HepG2 (cell line): Measurements from ENCODE around the gene CDK18. TPM values are rescaled to one million over a fixed set of nuclear protein-coding genes. Genes with fewer than 3 reads are reported as not detected.

Experiments
- ATAC-seq: fragments of 200-7000 bp; cut with Tn5 transposase; 3 replicates; pipeline ENCODE4 v1.9.1; 2020; ENCODE audit warnings: mild to moderate bottlenecking, moderate library complexity
- BruUV-seq: library from RNA; stranded (reverse); fragments of 400-500 nt; replicated peaks from 2 replicates; lab custom pipeline; 2021; lab: Mats Ljungman, UMichigan
- CTCF ChIA-PET: fragments of 300-600 bp; formaldehyde crosslinking; extraction: SDS; loops from one replicate; lab custom pipeline; 2021; ENCODE audit warnings: low total read pairs, inconsistent platforms, low intra/inter-chr PET ratio; lab: Yijun Ruan, JAX
- POLR2A ChIA-PET: fragments of 350-600 bp; sonication (Branson Sonifier 250); formaldehyde crosslinking; loops from one replicate; lab custom pipeline; 2020; ENCODE audit warnings: antibody characterized with exemption, inconsistent platforms; lab: Yijun Ruan, JAX
- DNase-seq: peaks from one replicate; pipeline ENCODE4 v3.0.0-alpha.2; 2015; ENCODE audit warnings: low spot score
- FAIRE-seq: peaks from 3 replicates; lab custom pipeline; 2011; peaks lifted over from hg19 to GRCh38; lab: Jason Lieb, UNC
- H2AFZ ChIP-seq: one replicate; pipeline ENCODE4 v1.6.1; 2011; ENCODE audit warnings: low read length, inconsistent platforms
- H3K27ac ChIP-seq: fragments of 300-600 bp; 3 replicates; pipeline ENCODE4 v1.8.0; 2011; ENCODE audit warnings: mixed run types, mild to moderate bottlenecking, mixed read lengths, low read length, inconsistent platforms; ENCODE audit not compliant: insufficient read depth; ENCODE audit errors: extremely low read length
- H3K27me3 ChIP-seq, 2 experiments: fragments of 200-600 bp in 1 of 2; 2 replicates in 1 of 2; 3 replicates in 1 of 2; pipeline versions ENCODE4 v1.6.0 to v1.8.0; 2011; ENCODE audit warnings: low read length in 2 of 2, mild to moderate bottlenecking in 2 of 2, moderate library complexity in 2 of 2, inconsistent platforms in 1 of 2; ENCODE audit not compliant: insufficient read depth in 2 of 2, control insufficient read depth in 1 of 2
- H3K36me3 ChIP-seq, 2 experiments: fragments of 200-600 bp in 1 of 2; replicated peaks in 1 of 2; 2 replicates in 1 of 2; 3 replicates in 1 of 2; pipeline versions ENCODE4 v1.5.1 to v1.8.0; 2011; ENCODE audit warnings: low read length in 2 of 2, inconsistent platforms in 1 of 2; ENCODE audit not compliant: insufficient read depth in 2 of 2, control insufficient read depth in 1 of 2
- H3K4me1 ChIP-seq: 2 replicates; pipeline ENCODE4 v1.5.1; 2012; ENCODE audit warnings: low read length, inconsistent platforms; ENCODE audit not compliant: insufficient read depth
- H3K4me2 ChIP-seq: 2 replicates; pipeline ENCODE4 v1.6.0; 2011; ENCODE audit warnings: low read depth, low read length, inconsistent platforms
- H3K4me3 ChIP-seq, 3 experiments: fragments of 200-600 bp in 1 of 3; sonication (generic), shearing (Covaris generic) in 1 of 3; replicated peaks in 1 of 3; 2 replicates each; pipeline ENCODE4 v1.5.1; 2011 to 2016; ENCODE audit warnings: low read length in 3 of 3, inconsistent platforms in 2 of 3, low read depth in 2 of 3, mild to moderate bottlenecking in 2 of 3, control low read depth in 1 of 3, mixed read lengths in 1 of 3; ENCODE audit not compliant: insufficient read depth in 1 of 3
- H3K79me2 ChIP-seq: one replicate; pipeline ENCODE4 v1.6.1; 2011; ENCODE audit warnings: low read length, inconsistent platforms; ENCODE audit not compliant: insufficient read depth
- H3K9ac ChIP-seq: 2 replicates; pipeline ENCODE4 v1.6.0; 2011; ENCODE audit warnings: mild to moderate bottlenecking, low read depth, low read length, inconsistent platforms; ENCODE audit not compliant: insufficient read depth
- H3K9me3 ChIP-seq: 2 replicates; pipeline ENCODE4 v1.5.1; 2012; ENCODE audit warnings: mild to moderate bottlenecking, low read length
- H4K20me1 ChIP-seq: 2 replicates; pipeline ENCODE4 v1.6.0; 2011; ENCODE audit warnings: inconsistent platforms, mild to moderate bottlenecking, low read length, moderate library complexity; ENCODE audit not compliant: insufficient read depth
- BRD4 ChIP-seq: sonication (generic); formaldehyde crosslinking; IDR thresholded peaks from 2 replicates; pipeline ENCODE4 v1.4.0; 2020; ENCODE audit warnings: missing genetic modification reagents
- IKZF1 ChIP-seq: fragments of 450-650 bp; IDR thresholded peaks from 2 replicates; pipeline ENCODE4 v1.7.1; 2016
- KDM3A ChIP-seq: IDR thresholded peaks from 2 replicates; pipeline ENCODE4 v1.6.1; 2018; ENCODE audit warnings: low read depth, missing compliant biosample characterization
- KLF16 ChIP-seq, 2 experiments: sonication (generic) in 1 of 2; formaldehyde crosslinking in 1 of 2; IDR thresholded peaks; 2 replicates each; pipeline versions ENCODE4 v1.6.1 to v1.8.0; 2016 to 2023; ENCODE audit warnings: missing genetic modification reagents in 2 of 2, missing compliant biosample characterization in 1 of 2
- MED13 ChIP-seq: sonication (generic); formaldehyde crosslinking; IDR thresholded peaks from 2 replicates; pipeline ENCODE4 v1.5.0; 2020; ENCODE audit warnings: missing genetic modification reagents
- NR3C1 ChIP-seq: sonication (generic); formaldehyde crosslinking; IDR thresholded peaks from 2 replicates; pipeline ENCODE4 v1.4.0; 2020; ENCODE audit warnings: missing genetic modification reagents
- POGZ ChIP-seq: sonication (generic); formaldehyde crosslinking; IDR thresholded peaks from 2 replicates; pipeline ENCODE4 v1.4.0; 2020; ENCODE audit warnings: mild to moderate bottlenecking, missing genetic modification reagents
- SAP130 ChIP-seq: IDR thresholded peaks from 2 replicates; pipeline ENCODE4 v1.6.1; 2016; ENCODE audit warnings: low read depth
- SIN3A ChIP-seq: IDR thresholded peaks from 2 replicates; pipeline ENCODE4 v1.6.1; 2011; ENCODE audit warnings: low read depth, mild to moderate bottlenecking, control low read depth, low read length, borderline replicate concordance
- SRY ChIP-seq: sonication (generic); formaldehyde crosslinking; IDR thresholded peaks from 2 replicates; pipeline ENCODE4 v1.8.0; 2022; ENCODE audit warnings: mild to moderate bottlenecking, missing genetic modification reagents
- ZBTB1 ChIP-seq: sonication (generic); formaldehyde crosslinking; IDR thresholded peaks from 2 replicates; pipeline ENCODE4 v1.4.0; 2020; ENCODE audit warnings: missing genetic modification reagents, borderline replicate concordance
- ZNF101 ChIP-seq: sonication (generic); formaldehyde crosslinking; IDR thresholded peaks from 2 replicates; pipeline ENCODE4 v1.4.0; 2020; ENCODE audit warnings: mild to moderate bottlenecking, low read depth, missing genetic modification reagents, borderline replicate concordance
- ZNF17 ChIP-seq: sonication (generic); formaldehyde crosslinking; IDR thresholded peaks from 2 replicates; pipeline ENCODE4 v1.5.0; 2020; ENCODE audit warnings: mild to moderate bottlenecking, missing genetic modification reagents
- ZNF766 ChIP-seq: sonication (generic); formaldehyde crosslinking; IDR thresholded peaks from 2 replicates; pipeline ENCODE4 v1.5.0; 2020; ENCODE audit warnings: missing genetic modification reagents, borderline replicate concordance
- WGBS: methylation state at CpG from one replicate; pipeline ENCODE4 v1.1.6; 2017; ENCODE audit warnings: low lambda C conversion rate; 5-methylcytosine and 5-hydroxymethylcytosine counted together
- in situ Hi-C: cut with HindIII; loops from 2 replicates; pipeline ENCODE4 v1.10.0; 2017; ENCODE audit warnings: low pct_unique_long_range_greater_than_20kb; ENCODE audit not compliant: extremely low pct_ligation_motif_present
- intact Hi-C: fragments of 100-400 bp; cut with micrococcal nuclease; formaldehyde crosslinking; loops from one replicate; pipeline ENCODE4 v1.10.0; 2022; ENCODE audit not compliant: unreplicated experiment
- polyA plus RNA-seq, 8 experiments: library from polyadenylated mRNA; depleted of rRNA in 3 of 8; stranded (reverse) in 7 of 8; unstranded in 1 of 8; fragments of >200 nt; fragmentation: Illumina TruSeq in 4 of 8; extraction: Trizol in 4 of 8; gene quantifications; 2 replicates each; pipeline versions ENCODE4 v1.2.1 to v1.2.3, GENCODE V29; 2011 to 2016; ENCODE audit warnings: low read depth in 4 of 8, missing spikeins in 1 of 8, mixed read lengths in 1 of 8; ENCODE audit not compliant: insufficient read depth in 1 of 8
- total RNA-seq, 5 experiments: library from RNA; depleted of rRNA; stranded (reverse); fragments of >200 nt; fragmentation: Illumina TruSeq; extraction: Trizol; gene quantifications; 2 replicates each; pipeline ENCODE4 v1.2.3, GENCODE V29; 2016; ENCODE audit warnings: low read depth in 1 of 5
- TF ChIP-seq, protein P1 (sequence below): sonication (generic); formaldehyde crosslinking; IDR thresholded peaks from 2 replicates; pipeline ENCODE4 v1.8.1; 2023; ENCODE audit warnings: missing genetic modification reagents, inconsistent platforms, borderline replicate concordance
- TF ChIP-seq, protein P2 (sequence below): conservative IDR thresholded peaks from 2 replicates; pipeline ENCODE4 v1.6.1; 2018; ENCODE audit warnings: missing genetic modification reagents

CDK18 gene
- total and polyA plus RNA-seq, 2 of the 13 experiments (the other 11 are each of a cell fraction or from before 2014, with no cell fraction given): 6.4 to 38.8 TPM

DNA sequence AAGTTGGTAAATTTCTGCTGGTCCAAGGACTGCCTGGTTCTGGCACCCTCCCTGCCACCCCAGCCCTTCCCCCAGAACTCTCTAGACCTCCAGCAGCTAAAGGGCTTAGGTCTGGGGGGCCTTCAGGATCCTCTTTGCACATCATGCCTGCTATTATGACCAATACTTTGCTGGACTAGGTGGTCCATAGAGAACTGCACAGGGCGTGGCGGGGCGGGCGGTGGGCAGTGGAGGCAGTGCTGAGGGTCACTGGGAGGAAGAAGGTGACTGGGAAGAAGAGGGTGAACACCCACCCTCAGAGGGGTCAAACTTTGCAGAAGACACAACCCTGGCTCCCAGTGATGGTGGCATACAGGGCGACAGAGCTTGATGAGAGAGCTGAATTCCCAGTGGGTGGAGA lies 18.2 kb downstream of the CDK18 start:
- in situ Hi-C loops (loop anchor here (5.0 kb wide), 2 partner anchors 35 to 125 kb away; no protein-coding TSS in a partner anchor), intact Hi-C loops (no loop called here)
- POLR2A ChIA-PET: interaction anchor here (2.0 kb wide), 1 partner anchor 31 kb away, joined by 12 read pairs; no protein-coding TSS in a partner anchor
- Histone ChIP-seq H3K27me3 (no peaks in the 10 kb centered on the region), H3K4me2 (no peak overlapping the region), H3K9ac (no peak overlapping the region), H3K9me3 (no peaks in the 10 kb centered on the region), H3K4me1 (peaks cover 23% of the 10 kb centered on the region), H3K4me3 (no peak overlapping the region), H3K79me2 (no peaks in the 10 kb centered on the region), H3K36me3 (no peaks in the 10 kb centered on the region; a peak in 1 of 5 replicates), H4K20me1 (0 out of 2 replicates have a peak, but pooled peaks cover 4% of the 10 kb centered on the region), H2AFZ (no peak overlapping the region), H3K27ac (no peak overlapping the region)
- CTCF ChIA-PET: interaction anchor here (1.5 kb wide), 1 partner anchor 84 kb away, joined by 4 read pairs; no protein-coding TSS in a partner anchor
- no peak for FAIRE-seq
- ATAC-seq: no peak
- TF ChIP-seq, protein P1, sequence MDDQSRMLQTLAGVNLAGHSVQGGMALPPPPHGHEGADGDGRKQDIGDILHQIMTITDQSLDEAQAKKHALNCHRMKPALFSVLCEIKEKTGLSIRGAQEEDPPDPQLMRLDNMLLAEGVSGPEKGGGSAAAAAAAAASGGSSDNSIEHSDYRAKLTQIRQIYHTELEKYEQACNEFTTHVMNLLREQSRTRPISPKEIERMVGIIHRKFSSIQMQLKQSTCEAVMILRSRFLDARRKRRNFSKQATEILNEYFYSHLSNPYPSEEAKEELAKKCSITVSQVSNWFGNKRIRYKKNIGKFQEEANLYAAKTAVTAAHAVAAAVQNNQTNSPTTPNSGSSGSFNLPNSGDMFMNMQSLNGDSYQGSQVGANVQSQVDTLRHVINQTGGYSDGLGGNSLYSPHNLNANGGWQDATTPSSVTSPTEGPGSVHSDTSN: no peak
- TF ChIP-seq KDM3A (no peak), SAP130 (CRISPR knock-in tag) (no peak), ZNF17 (CRISPR knock-in tag) (no peak), NR3C1 (CRISPR knock-in tag) (no peak), ZBTB1 (no peak), SIN3A (no peak), KLF16 (CRISPR knock-in tag; IDR thresholded peaks at IDR 0.05) (no peak), BRD4 (CRISPR knock-in tag) (no peak), IKZF1 (no peak), POGZ (CRISPR knock-in tag) (no peak), ZNF101 (CRISPR knock-in tag) (no peak), SRY (no peak), ZNF766 (no peak), MED13 (no peak)
- TF ChIP-seq, protein P2, sequence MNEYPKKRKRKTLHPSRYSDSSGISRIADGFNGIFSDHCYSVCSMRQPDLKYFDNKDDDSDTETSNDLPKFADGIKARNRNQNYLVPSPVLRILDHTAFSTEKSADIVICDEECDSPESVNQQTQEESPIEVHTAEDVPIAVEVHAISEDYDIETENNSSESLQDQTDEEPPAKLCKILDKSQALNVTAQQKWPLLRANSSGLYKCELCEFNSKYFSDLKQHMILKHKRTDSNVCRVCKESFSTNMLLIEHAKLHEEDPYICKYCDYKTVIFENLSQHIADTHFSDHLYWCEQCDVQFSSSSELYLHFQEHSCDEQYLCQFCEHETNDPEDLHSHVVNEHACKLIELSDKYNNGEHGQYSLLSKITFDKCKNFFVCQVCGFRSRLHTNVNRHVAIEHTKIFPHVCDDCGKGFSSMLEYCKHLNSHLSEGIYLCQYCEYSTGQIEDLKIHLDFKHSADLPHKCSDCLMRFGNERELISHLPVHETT (CRISPR knock-in tag): no peak
- DNase-seq: no peak
- 100% methylated on average over 4 of the region's 5 CpGs for WGBS
- no TSS peak for BruUV-seq
